ENCODE measurements around the gene OR11H6. TPM values are rescaled to one million over a fixed set of nuclear protein-coding genes. Genes with fewer than 3 reads are reported as not detected.
"Not testable (repeated sequence)": the region's sequence is repeated elsewhere in the genome, so short reads cannot be mapped to it uniquely, and the experiment has no call there.

Gene OR11H6
- total RNA-seq, 1 donor from 2014 or later, result not detected

- ChIA-PET POLR2A (no interaction called here), CTCF (no interaction called here)
- Mint-ChIP-seq H3K27ac (no peak overlapping the region), H3K27me3 (peaks cover 8% of the 10 kb centered on the region), H3K36me3 (ENCODE audit: low read depth) (no peaks in the 10 kb centered on the region), H3K9me3 (no peaks in the 10 kb centered on the region), H3K4me3 (no peak overlapping the region), H3K4me1 (no peaks in the 10 kb centered on the region)
- TF ChIP-seq, protein P1, sequence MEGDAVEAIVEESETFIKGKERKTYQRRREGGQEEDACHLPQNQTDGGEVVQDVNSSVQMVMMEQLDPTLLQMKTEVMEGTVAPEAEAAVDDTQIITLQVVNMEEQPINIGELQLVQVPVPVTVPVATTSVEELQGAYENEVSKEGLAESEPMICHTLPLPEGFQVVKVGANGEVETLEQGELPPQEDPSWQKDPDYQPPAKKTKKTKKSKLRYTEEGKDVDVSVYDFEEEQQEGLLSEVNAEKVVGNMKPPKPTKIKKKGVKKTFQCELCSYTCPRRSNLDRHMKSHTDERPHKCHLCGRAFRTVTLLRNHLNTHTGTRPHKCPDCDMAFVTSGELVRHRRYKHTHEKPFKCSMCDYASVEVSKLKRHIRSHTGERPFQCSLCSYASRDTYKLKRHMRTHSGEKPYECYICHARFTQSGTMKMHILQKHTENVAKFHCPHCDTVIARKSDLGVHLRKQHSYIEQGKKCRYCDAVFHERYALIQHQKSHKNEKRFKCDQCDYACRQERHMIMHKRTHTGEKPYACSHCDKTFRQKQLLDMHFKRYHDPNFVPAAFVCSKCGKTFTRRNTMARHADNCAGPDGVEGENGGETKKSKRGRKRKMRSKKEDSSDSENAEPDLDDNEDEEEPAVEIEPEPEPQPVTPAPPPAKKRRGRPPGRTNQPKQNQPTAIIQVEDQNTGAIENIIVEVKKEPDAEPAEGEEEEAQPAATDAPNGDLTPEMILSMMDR (IDR thresholded peaks at IDR 0.05), result no peak
- ATAC-seq (ENCODE audit: low read depth) (no peak), DNase-seq (no peak)
- intact Hi-C loops (cut with micrococcal nuclease), result no loop called here
Observed at GRCh38 chr14:20194101-20194500, 29.4 kb upstream of the OR11H6 start.

DNA sequence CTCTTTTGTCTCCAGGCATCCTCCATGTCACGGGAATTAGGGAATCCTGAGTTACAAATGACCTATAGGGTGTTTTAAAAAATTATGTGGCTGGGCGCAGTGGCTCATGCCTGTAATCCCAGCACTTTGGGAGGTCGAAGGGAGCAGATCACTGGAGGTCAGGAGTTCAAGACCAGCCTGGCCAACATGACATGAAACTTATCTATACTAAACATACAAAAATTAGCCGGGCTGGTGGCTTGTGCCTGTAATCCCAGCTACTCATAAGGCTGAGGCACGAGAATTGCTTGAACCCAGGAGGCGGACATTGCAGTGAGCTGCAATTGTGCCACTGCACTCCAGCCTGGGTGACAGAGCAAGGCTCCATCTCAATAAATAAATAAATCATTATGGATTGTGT, 28.3 kb upstream of the OR11H6 start:
- H3K9me3 Mint-ChIP-seq; H3K4me1 Mint-ChIP-seq; POLR2A ChIA-PET; H3K4me3 Mint-ChIP-seq; DNase-seq; intact Hi-C loops (cut with micrococcal nuclease); H3K27ac Mint-ChIP-seq; H3K27me3 Mint-ChIP-seq; CTCF ChIA-PET; H3K36me3 Mint-ChIP-seq (ENCODE audit: low read depth); ATAC-seq (ENCODE audit: low read depth): not testable (repeated sequence)

GRCh38 chr14:20195911-20196310, 27.6 kb upstream of the OR11H6 start:
- ChIA-PET POLR2A (no interaction called here), CTCF (no interaction called here)
- no peaks in the 10 kb centered on the region for H3K36me3 Mint-ChIP-seq (ENCODE audit: low read depth)
- no peak for DNase-seq
- H3K9me3 Mint-ChIP-seq, result no peaks in the 10 kb centered on the region
- intact Hi-C loops (cut with micrococcal nuclease), result no loop called here
- H3K27ac Mint-ChIP-seq, result no peak overlapping the region
- ATAC-seq (ENCODE audit: low read depth), result no peak
- TF ChIP-seq, protein P1 (IDR thresholded peaks at IDR 0.05), result no peak
- H3K4me3 Mint-ChIP-seq, result no peak overlapping the region
- peaks cover 8% of the 10 kb centered on the region for H3K27me3 Mint-ChIP-seq
- H3K4me1 Mint-ChIP-seq, result no peaks in the 10 kb centered on the region

DNA sequence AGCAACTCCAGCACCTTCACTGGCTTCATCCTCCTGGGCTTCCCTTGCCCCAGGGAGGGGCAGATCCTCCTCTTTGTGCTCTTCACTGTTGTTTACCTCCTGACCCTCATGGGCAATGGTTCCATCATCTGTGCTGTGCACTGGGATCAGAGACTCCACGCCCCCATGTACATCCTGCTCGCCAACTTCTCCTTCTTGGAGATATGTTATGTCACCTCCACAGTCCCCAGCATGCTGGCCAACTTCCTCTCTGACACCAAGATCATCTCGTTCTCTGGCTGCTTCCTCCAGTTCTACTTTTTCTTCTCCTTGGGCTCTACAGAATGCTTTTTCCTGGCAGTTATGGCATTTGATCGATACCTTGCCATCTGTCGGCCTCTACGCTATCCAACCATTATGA, 26.1 kb upstream of the OR11H6 start:
- no peak for DNase-seq
- ChIA-PET POLR2A (no interaction called here), CTCF (no interaction called here)
- Mint-ChIP-seq H3K36me3 (ENCODE audit: low read depth) (no peaks in the 10 kb centered on the region), H3K4me1 (no peaks in the 10 kb centered on the region), H3K9me3 (no peaks in the 10 kb centered on the region), H3K27ac (no peak overlapping the region), H3K4me3 (no peak overlapping the region), H3K27me3 (peaks cover 8% of the 10 kb centered on the region)
- intact Hi-C loops (cut with micrococcal nuclease), result no loop called here
- TF ChIP-seq, protein P1 (IDR thresholded peaks at IDR 0.05), result no peak
- no peak for ATAC-seq (ENCODE audit: low read depth)

GRCh38 chr14:20198991-20199390, 24.5 kb upstream of the OR11H6 start:
- no peak overlapping the region for H3K27ac Mint-ChIP-seq
- TF ChIP-seq, protein P1 (IDR thresholded peaks at IDR 0.05), result no peak
- H3K27me3 Mint-ChIP-seq, result peaks cover 10% of the 10 kb centered on the region
- H3K36me3 Mint-ChIP-seq (ENCODE audit: low read depth), result no peaks in the 10 kb centered on the region
- intact Hi-C loops (cut with micrococcal nuclease), result no loop called here
- ChIA-PET POLR2A (no interaction called here), CTCF (no interaction called here)
- no peaks in the 10 kb centered on the region for H3K4me1 Mint-ChIP-seq
- DNase-seq (no peak), ATAC-seq (ENCODE audit: low read depth) (no peak)
- no peak overlapping the region for H3K4me3 Mint-ChIP-seq
- H3K9me3 Mint-ChIP-seq, result no peaks in the 10 kb centered on the region

GRCh38 chr14:20204721-20205120, 18.8 kb upstream of the OR11H6 start:
- Mint-ChIP-seq H3K4me3 (no peak overlapping the region), H3K4me1 (no peaks in the 10 kb centered on the region)

More at GRCh38 chr14:20204721-20205120, 18.8 kb upstream of the OR11H6 start:
- Mint-ChIP-seq H3K27me3 (peaks cover 4% of the 10 kb centered on the region), H3K36me3 (ENCODE audit: low read depth) (no peaks in the 10 kb centered on the region), H3K9me3 (peaks cover 3% of the 10 kb centered on the region), H3K27ac (no peak overlapping the region)
- ChIA-PET CTCF (no interaction called here), POLR2A (no interaction called here)
- TF ChIP-seq, protein P1 (IDR thresholded peaks at IDR 0.05), result no peak
- intact Hi-C loops (cut with micrococcal nuclease), result no loop called here
- DNase-seq (no peak), ATAC-seq (ENCODE audit: low read depth) (no peak)

Measured in activated B cell treated with CpG ODN at 0.5 μM for 24 hours (primary cell).